IMR-90 (cell line): ENCODE data around the gene TRIO. TPM values are rescaled to one million over a fixed set of nuclear protein-coding genes. Genes with fewer than 3 reads are reported as not detected.
A peak's percentile ranks its signal among the peaks of the same experiment; 100 is the strongest.

Experiments
- ATAC-seq: fragments of 200-7000 bp; cut with Tn5 transposase; 2 replicates; pipeline ENCODE4 v1.9.1; 2020; ENCODE audit warnings: low read depth, mild to moderate bottlenecking, moderate library complexity
- BruUV-seq: library from RNA; stranded (reverse); fragments of 400-500 nt; replicated peaks from 2 replicates; lab custom pipeline; 2021; lab: Mats Ljungman, UMichigan
- CTCF ChIA-PET: fragments of 300-600 bp; formaldehyde crosslinking; extraction: SDS; loops from one replicate; lab custom pipeline; 2021; ENCODE audit warnings: antibody characterized with exemption; lab: Yijun Ruan, JAX
- POLR2A ChIA-PET: fragments of 300-600 bp; sonication (Branson Sonifier 250); formaldehyde crosslinking; loops from one replicate; lab custom pipeline; 2022; ENCODE audit warnings: antibody characterized with exemption; ENCODE audit not compliant: unreplicated experiment; lab: Charles Lee
- DNase-seq: peaks from one replicate; pipeline ENCODE4 v3.0.0; 2013
- H2AFZ ChIP-seq: replicated peaks from 2 replicates; pipeline ENCODE3; 2013; ENCODE audit warnings: low read length, mild to moderate bottlenecking; ENCODE audit not compliant: poor library complexity
- H2AK5ac ChIP-seq: 2 replicates; pipeline ENCODE4 v1.6.1; 2013; ENCODE audit warnings: low read depth, low read length, inconsistent platforms
- H2AK9ac ChIP-seq: replicated peaks from 2 replicates; pipeline ENCODE3; 2013; ENCODE audit warnings: mild to moderate bottlenecking, low read depth, low read length, moderate library complexity; ENCODE audit not compliant: poor library complexity
- H2BK120ac ChIP-seq: 2 replicates; pipeline ENCODE4 v1.6.1; 2013; ENCODE audit warnings: low read depth, low read length, inconsistent platforms
- H2BK15ac ChIP-seq: 3 replicates; pipeline ENCODE4 v1.6.1; 2013; ENCODE audit warnings: low read depth, low read length, inconsistent platforms
- H2BK20ac ChIP-seq: 2 replicates; pipeline ENCODE4 v1.6.1; 2013; ENCODE audit warnings: low read depth, mild to moderate bottlenecking, inconsistent platforms, low read length, moderate library complexity
- H2BK5ac ChIP-seq: 2 replicates; pipeline ENCODE4 v1.6.1; 2013; ENCODE audit warnings: mild to moderate bottlenecking, low read depth, low read length, inconsistent platforms; ENCODE audit not compliant: poor library complexity, severe bottlenecking
- H3K14ac ChIP-seq: replicated peaks from 2 replicates; pipeline ENCODE4 v1.6.1; 2013; ENCODE audit warnings: low read depth, low read length, inconsistent platforms
- H3K18ac ChIP-seq: 2 replicates; pipeline ENCODE4 v1.6.1; 2013; ENCODE audit warnings: low read depth, low read length, control low read depth
- H3K23ac ChIP-seq: 2 replicates; pipeline ENCODE4 v1.6.1; 2013; ENCODE audit warnings: low read depth, low read length, inconsistent platforms
- H3K27ac ChIP-seq: 2 replicates; pipeline ENCODE4 v1.5.1; 2013; ENCODE audit warnings: mild to moderate bottlenecking, control low read depth, low read length; ENCODE audit not compliant: insufficient read depth
- H3K27me3 ChIP-seq: 2 replicates; pipeline ENCODE4 v1.6.1; 2013; ENCODE audit warnings: low read length; ENCODE audit not compliant: control insufficient read depth, insufficient read depth
- H3K36me3 ChIP-seq: 2 replicates; pipeline ENCODE4 v1.6.1; 2013; ENCODE audit warnings: low read length, mixed read lengths; ENCODE audit not compliant: control insufficient read depth, insufficient read depth
- H3K4ac ChIP-seq: 2 replicates; pipeline ENCODE4 v1.6.1; 2013; ENCODE audit warnings: low read depth, low read length, inconsistent platforms
- H3K4me1 ChIP-seq: 2 replicates; pipeline ENCODE4 v1.6.1; 2013; ENCODE audit warnings: low read length, mixed read lengths; ENCODE audit not compliant: control insufficient read depth, insufficient read depth
- H3K4me2 ChIP-seq: 2 replicates; pipeline ENCODE4 v1.6.1; 2013; ENCODE audit warnings: low read depth, mild to moderate bottlenecking, control low read depth, low read length, moderate library complexity
- H3K4me3 ChIP-seq: 2 replicates; pipeline ENCODE4 v1.5.1; 2013; ENCODE audit warnings: low read depth, mild to moderate bottlenecking, control low read depth, low read length, moderate library complexity; ENCODE audit not compliant: insufficient read depth
- H3K56ac ChIP-seq: 2 replicates; pipeline ENCODE4 v1.6.1; 2013; ENCODE audit warnings: low read length, inconsistent platforms; ENCODE audit not compliant: insufficient read depth; ENCODE audit errors: extremely low read depth
- H3K79me1 ChIP-seq, 2 experiments: 2 replicates each; pipeline ENCODE4 v1.6.1; 2013; ENCODE audit warnings: low read length in 2 of 2, inconsistent platforms in 1 of 2, low read depth in 1 of 2
- H3K9ac ChIP-seq: 2 replicates; pipeline ENCODE4 v1.6.1; 2013; ENCODE audit warnings: low read depth, low read length, control low read depth
- H3K9me1 ChIP-seq: 2 replicates; pipeline ENCODE4 v1.6.1; 2013; ENCODE audit warnings: low read length, inconsistent platforms; ENCODE audit not compliant: insufficient read depth
- H3K9me3 ChIP-seq: 2 replicates; pipeline ENCODE4 v1.6.1; 2013; ENCODE audit warnings: low read length; ENCODE audit not compliant: control insufficient read depth, insufficient read depth
- H4K20me1 ChIP-seq: 2 replicates; pipeline ENCODE4 v1.6.1; 2013; ENCODE audit warnings: low read length, inconsistent platforms; ENCODE audit not compliant: insufficient read depth
- H4K5ac ChIP-seq: 2 replicates; pipeline ENCODE4 v1.6.1; 2013; ENCODE audit warnings: mild to moderate bottlenecking, low read depth, low read length, control low read depth
- H4K8ac ChIP-seq, 2 experiments: 2 replicates each; pipeline ENCODE4 v1.6.1; 2013; ENCODE audit warnings: low read depth in 2 of 2, low read length in 2 of 2, control low read depth in 1 of 2, inconsistent platforms in 1 of 2
- H4K91ac ChIP-seq: 2 replicates; pipeline ENCODE4 v1.6.1; 2013; ENCODE audit warnings: low read depth, low read length, inconsistent platforms; ENCODE audit not compliant: insufficient read depth
- BHLHE40 ChIP-seq: fragments of 150-350 bp; IDR thresholded peaks from 2 replicates; pipeline ENCODE4 v1.6.1; 2016; ENCODE audit warnings: mild to moderate bottlenecking, low read depth, low read length
- CEBPB ChIP-seq: IDR thresholded peaks from 2 replicates; pipeline ENCODE4 v1.6.1; 2012; ENCODE audit warnings: low read depth, low read length, improper control_type of control experiment
- CHD1 ChIP-seq: IDR thresholded peaks from 2 replicates; pipeline ENCODE4 v1.6.1; 2012; ENCODE audit warnings: low read depth, low read length, improper control_type of control experiment
- CTCF ChIP-seq: conservative IDR thresholded peaks from 2 replicates; pipeline ENCODE4 v1.5.1; 2012; ENCODE audit warnings: mild to moderate bottlenecking, low read depth, low read length, improper control_type of control experiment
- FOS ChIP-seq: fragments of 150-350 bp; IDR thresholded peaks from 2 replicates; pipeline ENCODE4 v1.6.1; 2016; ENCODE audit warnings: low read depth, low read length
- MAFK ChIP-seq: IDR thresholded peaks from 2 replicates; pipeline ENCODE4 v1.6.1; 2012; ENCODE audit warnings: low read depth, low read length, improper control_type of control experiment
- MAZ ChIP-seq: IDR thresholded peaks from 2 replicates; pipeline ENCODE4 v1.6.1; 2012; ENCODE audit warnings: low read depth, mild to moderate bottlenecking, low read length, improper control_type of control experiment, moderate library complexity, borderline replicate concordance
- MXI1 ChIP-seq: IDR thresholded peaks from 2 replicates; pipeline ENCODE4 v1.6.1; 2012; ENCODE audit warnings: low read depth, mild to moderate bottlenecking, low read length, moderate library complexity, borderline replicate concordance
- NFE2L2 ChIP-seq: fragments of 150-350 bp; IDR thresholded peaks from 2 replicates; pipeline ENCODE4 v1.6.1; 2016; ENCODE audit warnings: low read depth, mild to moderate bottlenecking, low read length
- POLR2A ChIP-seq: IDR thresholded peaks from 2 replicates; pipeline ENCODE4 v1.6.1; 2012; ENCODE audit warnings: mild to moderate bottlenecking, low read depth, low read length
- RAD21 ChIP-seq: IDR thresholded peaks from 2 replicates; pipeline ENCODE4 v1.6.1; 2012; ENCODE audit warnings: low read length, improper control_type of control experiment
- RCOR1 ChIP-seq: IDR thresholded peaks from 2 replicates; pipeline ENCODE4 v1.6.1; 2012; ENCODE audit warnings: mild to moderate bottlenecking, low read length, improper control_type of control experiment; ENCODE audit not compliant: insufficient replicate concordance
- RFX5 ChIP-seq: IDR thresholded peaks from 2 replicates; pipeline ENCODE4 v1.8.0; 2012; ENCODE audit warnings: low read depth, mild to moderate bottlenecking, low read length, moderate library complexity
- SMC3 ChIP-seq: fragments of 150-350 bp; IDR thresholded peaks from 2 replicates; pipeline ENCODE4 v1.6.1; 2016; ENCODE audit warnings: low read depth, mild to moderate bottlenecking, antibody characterized with exemption, low read length, moderate library complexity
- USF2 ChIP-seq: fragments of 150-350 bp; IDR thresholded peaks from 2 replicates; pipeline ENCODE4 v1.6.1; 2017; ENCODE audit warnings: mild to moderate bottlenecking, antibody characterized with exemption, low read length, low read depth
- WGBS, 2 experiments: methylation state at CpG; one replicate each; pipeline versions ENCODE4 v1.1.5 to v1.1.7; 2013; ENCODE audit warnings: missing lambda C conversion rate in 2 of 2; ENCODE audit not compliant: insufficient read length in 1 of 2; ENCODE audit errors: extremely low coverage in 2 of 2; 5-methylcytosine and 5-hydroxymethylcytosine counted together
- dilution Hi-C: fragments of 300-500 bp; cut with HindIII; formaldehyde crosslinking; loops from one replicate; pipeline ENCODE4 v1.14.3; 2018; ENCODE audit warnings: low sequenced_read_pairs; ENCODE audit not compliant: unreplicated experiment
- in situ Hi-C: fragments of 300-500 bp; cut with MboI; formaldehyde crosslinking; loops from 3 replicates; pipeline ENCODE4 v1.14.3; 2019; ENCODE audit warnings: low sequenced_read_pairs, inconsistent platforms, mixed read lengths
- intact Hi-C: fragments of 100-400 bp; cut with micrococcal nuclease; formaldehyde crosslinking; loops from 2 replicates; pipeline ENCODE4 v1.10.0; 2022
- polyA plus RNA-seq, 3 experiments: library from polyadenylated mRNA; depleted of rRNA; stranded (reverse); fragments of >200 nt; gene quantifications; 2 replicates each; pipeline ENCODE4 v1.2.3, GENCODE V29; 2012; ENCODE audit warnings: low replicate concordance in 1 of 3
- total RNA-seq: library from RNA; depleted of rRNA; stranded (reverse); fragments of >200 nt; gene quantifications from 2 replicates; pipeline ENCODE4 v1.2.3, GENCODE V29; 2012

Gene TRIO
- total and polyA plus RNA-seq, 2 of the 4 experiments (the other 2 are of a cell fraction) = 206 to 522 TPM

GRCh38 chr5:14339468-14339867, 196.3 kb downstream of the TRIO start:
- Histone ChIP-seq H3K27ac (peak overlapping the region; percentile 75; the same call in 1 of the 2 replicates), H2BK5ac (peak overlapping the region; percentile 60), H4K91ac (no peak overlapping the region), H2AK5ac (peak overlapping the region; percentile 86), H2AFZ (no peak overlapping the region), H2AK9ac (no peak overlapping the region), H3K9me3 (no peaks in the 10 kb centered on the region), H2BK20ac (no peak overlapping the region), H4K8ac (no peak overlapping the region), H3K18ac (peak overlapping the region; percentile 60; the same call in 1 of the 2 replicates), H3K14ac (peak overlapping the region; percentile 43; the same call in 1 of the 2 replicates), H3K9ac (no peak overlapping the region), H3K4me2 (no peak overlapping the region), H3K56ac (no peak overlapping the region), H3K36me3 (peaks cover 71% of the 10 kb centered on the region), H2BK120ac (no peak overlapping the region), H3K4me3 (no peak overlapping the region), H3K23ac (no peak overlapping the region), H3K4ac (0 out of 2 replicates have a peak overlapping the region, but pooled peaks have one; percentile 6), H4K20me1 (peaks cover 97% of the 10 kb centered on the region), H4K5ac (no peak overlapping the region), H3K4me1 (peaks cover 25% of the 10 kb centered on the region), H3K9me1 (peaks cover 29% of the 10 kb centered on the region), H3K27me3 (no peaks in the 10 kb centered on the region), H2BK15ac (no peak overlapping the region), H3K79me1 (peaks cover 52 to 92% of the 10 kb centered on the region in 2 experiments)
- ChIA-PET POLR2A (no interaction called here), CTCF (no interaction called here)
- TF ChIP-seq MAZ = no peak
- no peak for TF ChIP-seq RFX5
- TF ChIP-seq NFE2L2 = no peak
- no peak for TF ChIP-seq RCOR1
- no peak for TF ChIP-seq FOS
- TF ChIP-seq SMC3 = no peak
- no peak for TF ChIP-seq CTCF
- no peak for TF ChIP-seq POLR2A
- TF ChIP-seq CEBPB = no peak
- no peak for TF ChIP-seq BHLHE40
- TF ChIP-seq MAFK = no peak
- TF ChIP-seq CHD1 = no peak
- no peak for TF ChIP-seq USF2
- no peak for TF ChIP-seq RAD21
- no peak for TF ChIP-seq MXI1
- DNase-seq (no peak), ATAC-seq (no peak)
- dilution Hi-C loops (no loop called here), in situ Hi-C loops (no loop called here), intact Hi-C loops (no loop called here)
- 93% methylated on average over 10 of the region's 11 CpGs; no CpG with 5 or more reads in 1 of the 2 experiments for WGBS, 2 experiments
- BruUV-seq = no TSS peak
